ENCODE measurements around the gene AP1B1.
"Not testable (repeated sequence)": the region's sequence is repeated elsewhere in the genome, so short reads cannot be mapped to it uniquely, and the experiment has no call there.

Gene AP1B1

DNA sequence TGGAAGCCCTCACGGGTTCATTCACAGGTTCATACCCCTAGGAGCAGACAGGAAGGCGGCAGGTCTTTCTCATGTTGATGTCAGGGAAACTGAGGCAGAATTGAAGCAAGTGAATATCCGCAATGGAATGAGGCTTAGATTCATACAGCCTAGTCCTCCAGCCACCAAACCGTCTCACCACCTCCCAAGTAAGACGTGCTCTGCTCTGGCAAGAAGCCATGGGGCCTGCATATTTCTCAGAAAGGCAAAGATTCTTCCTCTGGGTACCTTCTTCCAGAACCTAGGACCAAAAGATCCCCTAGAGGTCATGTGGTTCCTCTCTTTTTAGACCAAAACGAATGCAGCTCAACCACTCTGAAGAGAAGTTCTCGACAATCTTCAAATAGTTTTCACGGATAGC lies 1.7 kb downstream of the AP1B1 start:
- DNase-seq (ENCODE audit: low read depth, low spot score): no peak

DNA sequence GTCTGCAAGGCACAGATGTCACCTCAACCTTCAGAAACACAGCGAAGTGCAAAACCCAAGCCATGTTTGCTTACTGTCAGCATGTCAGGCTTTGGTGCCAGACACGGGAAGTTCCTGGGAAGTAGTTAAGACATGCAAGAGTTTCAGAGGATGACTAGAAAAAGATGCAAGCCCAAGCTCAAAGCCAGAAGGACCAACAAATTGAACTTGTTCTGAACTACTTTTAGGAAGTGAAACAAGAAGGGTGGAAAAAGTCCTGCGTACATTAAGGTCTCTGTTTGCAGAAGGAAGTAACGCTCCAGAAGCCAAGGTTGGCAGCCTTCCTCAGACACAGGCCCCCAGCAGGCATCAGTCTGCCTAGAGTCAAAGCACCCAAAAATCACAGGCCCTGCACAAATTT lies 2.6 kb downstream of the AP1B1 start:
- DNase-seq (ENCODE audit: low read depth, low spot score): no peak

DNA sequence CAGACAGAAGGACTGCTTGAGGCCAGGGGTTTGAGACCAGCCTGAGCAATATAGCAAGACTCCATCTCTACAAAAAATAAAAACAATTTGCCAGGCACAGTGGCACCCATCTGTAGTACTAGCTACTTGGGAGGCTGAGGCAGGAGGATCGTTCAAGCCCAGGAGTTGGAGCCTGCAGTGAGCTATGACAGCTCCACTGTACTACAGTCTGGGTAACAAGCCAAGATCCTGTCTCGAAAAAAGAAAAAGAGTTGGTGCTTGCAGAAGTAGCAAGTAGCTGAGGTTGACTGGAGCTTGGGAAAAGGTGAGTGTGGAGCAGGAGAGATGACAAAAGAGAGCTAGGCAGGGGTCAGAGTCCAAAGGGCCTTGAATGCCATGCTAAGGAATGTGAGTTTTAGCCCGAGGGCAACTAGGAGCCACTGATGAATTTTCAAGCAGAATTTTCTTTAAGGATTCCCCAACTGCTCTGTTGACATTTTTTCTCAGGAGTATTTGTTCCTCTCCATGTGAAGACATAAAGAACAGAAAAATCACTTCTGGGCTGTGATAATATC lies 3.1 kb downstream of the AP1B1 start:
- DNase-seq (ENCODE audit: low read depth, low spot score): no peak

DNA sequence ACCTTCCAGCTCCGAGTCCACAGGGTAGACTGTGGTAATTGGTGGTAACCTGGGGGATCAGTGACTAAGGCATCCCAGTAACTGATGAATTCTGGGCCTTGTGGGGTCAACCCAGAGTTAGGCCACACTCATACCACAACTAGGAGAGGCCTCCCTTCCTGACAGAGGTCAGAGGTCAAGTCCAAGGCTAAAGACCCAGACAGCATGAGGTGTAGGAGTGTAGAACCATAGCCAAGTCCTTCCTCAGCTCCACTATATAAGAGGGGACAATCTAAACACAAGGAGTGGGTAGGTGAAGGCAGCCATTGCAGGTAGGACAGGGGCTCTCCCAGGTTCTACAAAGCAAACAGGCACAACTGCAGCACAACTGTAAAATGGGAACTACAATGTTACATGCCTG lies 4.6 kb downstream of the AP1B1 start:
- DNase-seq (ENCODE audit: low read depth, low spot score): no peak

DNA sequence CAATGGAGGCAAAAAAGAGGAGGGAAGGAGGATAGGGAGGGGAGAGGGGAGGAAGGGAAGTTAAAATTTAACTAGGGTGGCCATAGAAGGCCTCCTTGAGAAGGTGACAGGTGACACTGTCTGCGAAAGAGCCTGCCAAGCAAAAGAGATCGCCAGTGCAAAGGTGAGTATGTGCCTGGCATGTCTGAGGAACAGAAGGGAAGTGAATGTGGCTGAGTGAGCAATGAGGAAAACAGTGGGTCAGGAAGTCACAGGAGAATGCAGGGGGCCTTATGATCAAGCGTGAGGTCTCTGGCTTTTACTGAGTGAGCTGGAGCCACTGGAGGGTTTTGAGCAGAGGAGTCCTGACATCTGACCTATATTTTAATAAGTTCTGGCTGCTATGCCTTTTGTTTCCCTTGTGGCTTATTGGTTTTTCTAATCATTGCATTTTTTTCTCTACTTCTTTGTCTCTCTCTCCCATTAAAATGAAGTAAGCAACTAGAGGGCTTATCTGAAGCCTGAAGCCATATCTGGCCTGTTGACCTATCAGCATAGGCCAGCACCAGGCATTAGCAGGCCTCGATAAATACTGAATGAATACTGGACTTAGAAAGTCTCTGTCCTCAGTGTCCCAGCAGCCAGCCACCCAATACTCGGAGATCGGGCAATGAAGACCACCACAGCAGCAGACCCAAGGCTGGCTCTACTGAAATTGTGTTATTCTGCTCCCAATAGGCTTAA lies 5.6 kb downstream of the AP1B1 start:
- no peak for DNase-seq (ENCODE audit: low read depth, low spot score)

DNA sequence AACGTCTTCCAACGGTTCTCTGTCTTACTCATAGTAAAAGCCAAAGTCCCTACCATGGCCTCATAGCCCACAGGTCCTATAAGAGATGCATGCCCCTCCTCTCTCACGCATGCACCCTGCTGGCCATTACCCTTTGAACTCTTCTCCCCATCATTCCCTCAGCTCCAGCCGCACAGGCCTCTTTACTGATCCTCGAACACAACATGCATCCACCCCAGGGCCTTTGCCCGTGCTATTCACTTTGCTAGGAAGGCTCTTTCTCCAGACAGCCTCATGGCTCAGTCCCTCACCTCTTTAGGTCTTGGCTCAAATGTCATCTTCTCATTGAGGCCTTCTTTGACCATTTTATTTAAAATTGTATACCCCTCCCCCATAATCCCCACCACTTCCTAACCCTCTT lies 7.5 kb downstream of the AP1B1 start:
- no peak for DNase-seq (ENCODE audit: low read depth, low spot score)

DNA sequence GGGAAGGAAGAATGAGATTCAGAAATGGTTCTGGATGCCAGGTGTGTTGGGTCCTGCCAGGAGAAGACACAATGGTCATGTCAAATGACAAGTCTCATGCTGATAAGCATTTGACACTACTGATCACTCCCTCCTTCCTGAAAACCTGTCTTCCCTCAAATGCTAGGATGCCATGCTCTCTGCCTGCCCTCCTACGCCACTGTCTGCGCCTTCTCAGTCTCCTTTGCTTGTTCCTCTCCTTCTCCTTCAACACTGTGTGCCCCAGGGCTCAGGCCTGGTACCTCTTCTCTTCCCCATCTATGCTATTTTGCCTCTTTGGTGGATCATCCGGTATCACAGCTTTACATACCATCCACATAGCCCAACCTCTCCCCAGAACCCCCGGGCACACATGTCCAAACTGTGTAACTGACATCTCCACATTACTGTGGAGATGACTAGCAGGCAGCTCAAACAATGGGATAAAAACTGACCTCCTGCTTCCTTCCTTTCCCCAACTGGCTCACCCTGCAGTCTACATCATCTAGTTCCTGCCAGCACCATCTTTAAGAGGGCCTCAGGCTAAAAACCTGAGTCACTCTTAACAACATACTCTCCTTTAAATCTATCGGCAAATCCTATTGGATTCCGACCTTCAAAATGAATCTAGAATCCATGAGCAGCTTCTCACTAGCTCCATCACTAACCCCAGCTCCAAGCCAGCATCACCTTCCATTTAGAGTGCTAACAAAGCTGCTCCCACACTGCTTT lies 8.2 kb downstream of the AP1B1 start:
- no peak for DNase-seq (ENCODE audit: low read depth, low spot score)

DNA sequence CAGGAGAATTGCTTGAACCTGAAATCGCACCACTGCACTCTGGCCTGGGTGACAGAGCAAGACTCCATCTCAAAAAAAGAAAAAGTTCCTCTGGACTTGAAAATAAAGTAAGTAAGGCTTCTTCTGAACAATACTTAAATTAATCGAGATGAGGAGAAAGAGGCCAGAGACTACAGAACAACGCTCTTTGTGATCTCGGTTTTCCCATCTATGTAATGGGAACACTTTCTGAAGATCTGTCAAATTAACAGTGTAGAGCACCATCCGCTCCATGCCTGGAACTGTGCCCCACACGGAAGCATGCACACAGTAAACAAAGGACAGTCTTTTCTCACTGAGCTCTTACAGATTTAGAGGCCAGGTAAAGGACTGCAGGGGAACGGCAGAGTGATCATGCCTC lies 9.1 kb downstream of the AP1B1 start:
- no peak for DNase-seq (ENCODE audit: low read depth, low spot score)

DNA sequence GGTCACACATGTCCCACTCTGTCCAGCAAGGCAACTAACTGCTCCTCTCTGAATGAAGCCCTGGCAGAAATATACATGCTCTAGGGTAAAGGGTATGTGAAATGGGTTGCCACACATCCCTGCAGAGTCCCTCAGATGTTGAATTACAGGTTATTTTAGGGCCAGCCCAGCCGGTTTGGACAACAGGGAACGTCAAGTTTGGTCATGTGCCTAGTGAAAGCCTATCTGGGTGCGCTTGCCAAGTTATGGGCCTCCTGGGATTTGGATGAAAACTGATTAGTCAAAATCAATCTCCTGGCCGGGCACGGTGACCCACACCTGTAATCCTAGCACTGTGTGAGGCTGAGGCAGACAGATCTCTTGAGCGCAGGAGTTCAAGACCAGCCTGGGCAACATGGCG lies 10.4 kb downstream of the AP1B1 start:
- no peak for DNase-seq (ENCODE audit: low read depth, low spot score)

DNA sequence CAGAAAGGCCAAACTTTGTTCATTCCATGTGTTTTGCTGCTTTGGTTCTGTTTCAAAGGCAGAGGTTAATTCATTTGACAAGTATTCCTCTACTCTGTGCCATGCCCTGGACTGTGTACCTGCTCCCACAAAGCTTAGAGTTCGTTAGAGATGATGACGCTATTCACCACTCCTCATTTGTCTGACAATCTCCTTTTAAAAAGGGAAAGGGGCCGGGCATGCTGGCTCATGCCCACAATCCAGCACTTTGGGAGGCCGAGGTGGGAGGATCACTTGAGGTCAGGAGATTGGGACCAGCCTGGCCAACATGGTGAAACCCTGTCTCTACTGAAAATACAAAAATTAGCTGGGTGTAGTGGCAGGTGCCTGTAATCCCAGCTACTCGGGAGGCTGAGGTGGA lies 11.7 kb downstream of the AP1B1 start:
- DNase-seq (ENCODE audit: low read depth, low spot score): not testable (repeated sequence)

DNA sequence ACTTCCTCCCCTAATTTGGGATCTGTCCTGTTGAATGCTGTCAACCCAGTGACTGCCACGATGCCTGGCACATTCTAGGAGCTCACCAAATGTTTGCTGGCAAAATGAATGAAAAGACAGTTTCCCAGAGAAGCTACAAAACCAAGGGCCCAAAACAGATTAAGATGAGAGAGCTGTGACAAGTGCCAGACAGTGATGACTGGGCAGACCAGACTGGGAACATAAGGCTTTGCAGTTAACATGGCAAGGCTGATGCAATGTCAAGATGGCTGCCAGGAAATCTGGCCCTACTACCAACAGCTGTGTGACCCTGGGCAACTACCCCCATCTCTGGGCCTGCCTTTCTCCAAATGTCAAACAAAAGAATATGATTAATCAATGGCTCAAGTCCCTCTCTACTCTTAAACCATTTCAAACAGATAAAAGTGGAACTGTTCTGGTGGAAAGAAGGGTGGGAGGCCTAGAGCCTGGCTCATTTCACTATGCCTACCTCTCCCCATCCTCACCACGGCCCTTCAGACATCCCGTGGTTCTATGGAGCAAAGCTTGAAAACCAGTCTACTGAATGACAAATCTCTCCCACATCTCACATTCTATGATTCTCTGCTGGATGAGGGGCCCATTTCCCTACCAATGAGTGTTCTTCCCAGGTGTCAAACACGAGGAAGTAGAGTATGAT lies 12.8 kb downstream of the AP1B1 start:
- DNase-seq (ENCODE audit: low read depth, low spot score): no peak

DNA sequence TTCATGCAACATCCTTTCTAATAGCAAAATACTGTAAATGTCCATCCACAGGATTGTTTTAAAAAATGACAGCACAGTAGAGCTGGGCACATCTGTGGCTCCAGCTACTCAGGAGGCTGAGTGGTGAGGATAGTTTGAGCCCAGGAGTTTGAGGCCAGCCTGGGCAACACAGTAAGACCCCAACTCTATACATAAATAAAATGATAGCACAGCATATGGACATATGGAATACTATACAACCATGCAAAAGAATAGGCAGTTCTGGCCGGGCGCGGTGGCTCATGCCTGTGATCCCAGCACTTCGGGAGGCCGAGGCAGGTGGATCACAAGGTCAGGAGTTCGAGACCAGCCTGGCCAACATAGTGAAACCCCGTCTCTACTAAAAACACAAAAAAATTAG lies 13.6 kb downstream of the AP1B1 start:
- DNase-seq (ENCODE audit: low read depth, low spot score): not testable (repeated sequence)

DNA sequence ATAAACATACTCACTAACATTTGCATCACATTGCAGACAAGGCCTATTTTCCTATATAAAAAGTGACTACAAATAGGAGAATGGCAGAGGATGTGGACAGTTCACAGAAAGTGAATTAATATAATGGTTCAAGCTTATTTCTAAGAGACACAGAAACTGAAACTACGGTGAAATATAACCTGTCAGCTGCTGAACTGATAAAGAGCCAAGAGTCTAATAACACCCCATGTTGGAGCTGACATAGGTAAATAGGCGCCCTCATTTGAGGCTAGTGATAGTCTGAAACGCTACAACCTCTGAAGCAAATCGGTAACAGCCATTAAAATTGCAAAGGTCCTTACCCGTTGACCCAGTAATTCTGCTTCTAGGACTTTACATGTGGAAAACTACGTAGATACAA lies 14.0 kb downstream of the AP1B1 start:
- DNase-seq (ENCODE audit: low read depth, low spot score): no peak

DNA sequence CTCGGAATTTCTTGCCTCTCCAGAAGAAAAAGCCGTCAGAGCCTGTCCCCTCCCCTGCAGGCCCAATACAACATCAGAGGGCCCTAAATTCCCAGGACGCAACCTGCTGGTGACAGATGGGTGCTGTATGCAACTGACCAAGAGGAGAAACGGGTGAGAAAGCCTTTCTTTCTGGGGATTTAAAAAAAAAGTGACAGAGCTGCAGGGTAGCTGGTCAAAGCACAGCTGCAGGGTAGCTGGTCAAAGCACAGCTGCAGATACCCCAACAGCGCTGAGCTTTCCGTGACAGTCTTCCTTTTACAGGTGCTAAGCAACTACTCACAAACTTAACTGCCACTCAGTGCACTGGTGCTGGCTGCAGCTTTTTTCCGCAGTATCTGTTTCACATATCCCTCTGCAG lies 17.8 kb downstream of the AP1B1 start:
- no peak for DNase-seq (ENCODE audit: low read depth, low spot score)

DNA sequence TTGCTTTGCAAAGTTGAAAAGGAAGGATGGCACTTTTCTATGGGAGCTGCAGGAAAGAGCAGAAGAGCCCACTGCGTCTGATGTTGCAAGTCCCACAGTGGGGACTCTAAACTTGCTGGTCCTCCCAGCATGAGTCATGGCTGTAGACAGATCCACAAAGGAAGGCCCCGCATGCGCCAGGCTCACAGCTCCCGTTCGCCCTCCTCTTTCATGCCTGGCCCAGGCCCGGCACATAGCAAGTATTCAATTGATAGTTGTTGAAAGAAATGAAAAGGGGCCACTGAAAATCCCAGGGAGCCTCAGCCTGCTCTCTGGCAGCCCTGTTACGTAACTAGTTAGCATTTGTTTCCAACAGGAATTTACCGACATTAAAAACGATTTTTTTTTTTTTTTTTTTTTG lies 18.9 kb downstream of the AP1B1 start:
- peak; percentile 77 for DNase-seq (ENCODE audit: low read depth, low spot score)

DNA sequence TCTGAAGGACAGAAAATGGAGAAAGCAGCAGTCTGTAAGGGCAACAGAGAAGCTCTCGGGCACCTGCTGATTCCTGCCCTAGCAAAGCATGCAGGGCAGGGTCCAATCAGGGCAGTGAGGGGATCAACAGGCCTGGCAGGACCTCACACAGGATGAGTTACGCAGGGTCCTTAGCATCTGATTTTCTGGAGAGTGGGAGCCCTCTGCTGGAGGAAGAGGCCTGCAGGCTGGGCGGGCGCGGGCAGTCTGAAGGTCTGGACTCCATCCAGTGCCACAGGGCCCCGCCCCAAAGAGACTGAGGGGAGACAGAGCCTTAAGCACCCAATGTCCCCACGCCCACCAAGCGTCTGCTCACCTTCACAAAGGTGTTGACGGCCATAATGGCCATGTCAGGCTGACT lies 28.9 kb downstream of the AP1B1 start:
- DNase-seq (ENCODE audit: low read depth, low spot score): no peak

DNA sequence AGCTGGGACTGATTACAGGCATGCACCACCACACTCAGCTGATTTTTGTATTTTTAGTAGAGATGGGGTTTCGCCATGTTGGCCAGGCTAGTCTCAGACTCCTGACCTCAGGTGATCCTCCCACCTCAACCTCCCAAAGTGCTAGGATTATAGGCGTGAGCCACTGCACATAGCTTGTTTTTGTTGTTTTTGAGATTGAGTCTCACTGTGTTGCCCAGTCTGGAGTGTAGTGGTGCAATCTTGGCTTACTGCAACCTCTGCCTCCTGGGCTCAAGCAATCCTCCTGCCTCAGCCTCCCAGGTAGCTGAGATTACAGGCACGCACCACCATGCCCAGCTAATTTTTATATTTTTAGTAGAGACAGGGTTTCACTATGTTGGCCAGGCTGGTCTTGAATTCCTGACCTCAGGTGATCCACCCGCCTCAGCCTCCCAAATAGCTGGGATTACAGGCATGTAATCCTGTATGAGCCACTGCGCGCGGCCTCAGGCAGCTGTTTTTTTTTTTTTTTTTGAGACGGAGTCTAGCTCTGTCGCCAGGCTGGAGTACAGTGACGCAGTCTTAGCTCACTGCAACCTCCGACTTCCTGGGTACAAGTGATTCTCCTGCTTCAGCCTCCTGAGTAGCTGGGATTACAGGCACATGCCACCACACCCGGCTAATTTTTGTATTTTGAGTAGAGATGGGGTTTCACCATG lies 31.0 kb downstream of the AP1B1 start:
- DNase-seq (ENCODE audit: low read depth, low spot score): not testable (repeated sequence)

DNA sequence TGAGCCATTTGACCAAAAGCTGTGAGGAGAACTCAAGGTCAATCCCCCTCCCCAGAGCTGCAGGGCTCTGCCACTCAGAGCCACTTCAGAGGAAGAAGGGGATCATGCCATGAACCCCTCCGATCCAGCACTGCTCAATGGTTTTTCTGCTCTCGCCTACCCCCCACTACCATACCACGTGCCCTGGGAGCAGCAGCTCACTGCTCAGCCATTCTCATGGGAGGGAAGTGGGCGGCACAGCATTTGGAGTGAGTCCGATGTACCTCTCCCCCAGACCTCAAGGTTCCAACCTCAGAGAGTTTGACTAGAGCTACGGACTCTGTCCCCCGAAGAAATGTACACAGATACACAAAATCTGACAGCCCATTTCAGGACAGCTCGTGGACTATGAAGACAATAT lies 34.5 kb downstream of the AP1B1 start:
- DNase-seq (ENCODE audit: low read depth, low spot score): no peak

DNA sequence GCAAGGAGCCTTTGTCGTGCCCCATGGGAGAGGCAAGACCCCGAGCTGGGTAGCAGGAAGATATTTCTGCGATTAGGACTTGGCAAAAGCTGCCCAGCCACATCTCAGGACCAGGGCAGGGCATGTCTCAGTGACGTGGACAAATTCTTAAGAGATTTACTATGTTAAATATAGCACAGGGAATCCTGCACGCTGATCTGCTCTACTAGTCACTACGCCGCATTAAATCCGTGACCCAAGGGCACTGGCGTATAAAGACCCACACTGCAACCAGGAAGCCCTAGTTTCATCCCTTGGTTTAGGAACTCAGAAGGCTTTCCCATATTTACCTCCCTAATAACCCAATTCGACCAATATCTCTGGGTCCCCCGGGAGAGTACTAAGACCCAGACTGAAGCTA lies 35.1 kb downstream of the AP1B1 start:
- no peak for DNase-seq (ENCODE audit: low read depth, low spot score)

DNA sequence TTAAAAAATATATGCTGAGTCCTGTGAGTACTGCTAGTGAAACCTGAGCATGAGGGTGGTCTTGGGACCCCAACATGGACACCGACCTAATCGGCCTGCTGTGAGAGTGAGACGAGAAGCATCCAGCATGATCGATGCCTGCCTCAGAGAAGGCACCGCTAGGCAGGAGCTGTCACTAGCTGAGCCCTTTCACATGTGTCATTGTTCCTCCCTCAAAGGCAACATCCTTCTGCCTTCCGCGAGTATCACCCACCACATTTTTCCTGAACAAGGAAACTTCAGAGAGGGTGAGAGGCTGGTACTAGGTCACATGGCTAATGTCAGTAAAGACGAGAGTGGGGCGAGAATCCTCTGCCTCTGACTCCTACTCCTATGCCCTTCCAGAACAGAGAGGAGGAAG lies 35.6 kb downstream of the AP1B1 start:
- DNase-seq (ENCODE audit: low read depth, low spot score): no peak

DNA sequence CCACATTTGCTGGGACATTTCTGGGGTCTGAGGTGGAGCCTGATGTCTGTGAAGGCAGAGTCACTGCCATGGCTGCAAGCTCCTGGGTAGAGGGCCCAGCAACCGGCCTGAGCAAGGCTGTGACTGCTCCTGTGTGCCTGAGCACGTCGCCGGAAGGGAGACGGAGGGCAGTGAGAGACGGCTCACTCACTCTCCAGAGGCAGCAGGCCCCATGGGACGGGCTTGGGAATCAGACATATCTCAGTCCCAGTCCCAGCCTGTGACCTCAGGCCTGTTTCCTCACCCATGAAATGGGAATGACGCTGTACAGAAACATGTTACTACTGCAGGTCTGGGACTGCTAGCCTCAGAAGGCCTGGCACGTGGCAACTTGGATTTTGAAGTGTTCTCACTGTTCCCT lies 36.5 kb downstream of the AP1B1 start:
- DNase-seq (ENCODE audit: low read depth, low spot score): no peak

DNA sequence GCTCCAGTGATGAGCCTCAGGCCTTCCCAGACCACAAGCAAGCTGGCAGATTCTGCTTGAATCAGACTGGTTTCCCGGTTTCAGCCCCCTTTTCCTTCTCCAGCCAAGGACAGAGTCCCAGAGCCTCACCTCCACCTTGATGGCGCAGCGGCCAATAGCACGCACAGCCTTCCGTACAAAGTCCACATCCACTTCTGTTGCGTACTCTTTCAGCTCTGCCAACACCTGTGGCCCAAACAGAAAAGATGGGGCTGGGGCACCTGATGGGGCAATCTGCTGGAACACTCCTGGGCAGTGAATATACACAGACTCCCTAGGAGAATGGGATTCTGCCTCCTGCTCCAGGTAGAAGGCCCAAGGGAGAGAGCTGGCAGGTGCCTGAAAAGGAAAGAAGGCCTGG lies 37.3 kb downstream of the AP1B1 start:
- no peak for DNase-seq (ENCODE audit: low read depth, low spot score)

Measured in smooth muscle cell of the brain vasculature (primary cell).